Endometrium (tissue), 2 donors: Measurements from ENCODE around the gene JHY.
"Not testable (repeated sequence)": the region's sequence is repeated elsewhere in the genome, so short reads cannot be mapped to it uniquely, and the experiment has no call there.

ENCODE experiments used
- FAIRE-seq: peaks from 2 replicates; lab custom pipeline; 2012; peaks lifted over from hg19 to GRCh38; lab: Jason Lieb, UNC
- donor health status: control.
- donor health status: control.

Gene JHY

DNA sequence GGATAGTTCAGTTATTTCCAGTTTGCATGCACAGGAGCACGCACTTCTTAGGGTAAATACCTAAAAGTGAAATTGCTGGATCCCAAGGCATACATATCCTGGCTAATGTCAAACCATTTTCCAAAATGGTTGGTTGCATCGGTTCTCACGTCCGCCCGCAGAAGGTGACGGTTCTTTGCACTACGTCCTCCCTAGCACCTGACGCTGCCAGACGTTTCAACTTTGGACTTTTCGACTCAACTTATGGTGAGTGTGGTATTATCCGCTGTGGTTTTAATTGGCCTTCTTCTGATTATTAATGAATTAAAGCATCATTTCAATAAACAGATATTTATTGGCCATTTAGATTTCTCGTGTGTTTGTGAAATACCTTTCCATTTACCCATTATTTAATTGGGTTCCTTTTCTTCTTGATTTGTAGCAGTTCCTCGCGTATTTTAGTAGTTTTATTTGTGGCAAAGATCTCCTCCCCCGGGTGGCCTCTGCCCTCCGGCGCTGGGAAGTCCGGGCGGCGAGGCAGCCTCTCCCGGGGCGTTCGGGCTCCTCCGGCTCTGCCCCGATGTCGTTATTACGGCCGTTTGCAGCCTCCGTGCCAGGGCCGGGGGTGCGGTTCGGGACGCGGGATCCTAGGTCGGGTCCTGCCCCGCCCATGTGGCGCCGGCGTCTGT lies at the start of gene JHY:
JHY (plus strand) TSS at position 571 of the 668 bp plus-strand sequence. CDS start 3,091 bp downstream, outside the sequence.
- FAIRE-seq = no peak

DNA sequence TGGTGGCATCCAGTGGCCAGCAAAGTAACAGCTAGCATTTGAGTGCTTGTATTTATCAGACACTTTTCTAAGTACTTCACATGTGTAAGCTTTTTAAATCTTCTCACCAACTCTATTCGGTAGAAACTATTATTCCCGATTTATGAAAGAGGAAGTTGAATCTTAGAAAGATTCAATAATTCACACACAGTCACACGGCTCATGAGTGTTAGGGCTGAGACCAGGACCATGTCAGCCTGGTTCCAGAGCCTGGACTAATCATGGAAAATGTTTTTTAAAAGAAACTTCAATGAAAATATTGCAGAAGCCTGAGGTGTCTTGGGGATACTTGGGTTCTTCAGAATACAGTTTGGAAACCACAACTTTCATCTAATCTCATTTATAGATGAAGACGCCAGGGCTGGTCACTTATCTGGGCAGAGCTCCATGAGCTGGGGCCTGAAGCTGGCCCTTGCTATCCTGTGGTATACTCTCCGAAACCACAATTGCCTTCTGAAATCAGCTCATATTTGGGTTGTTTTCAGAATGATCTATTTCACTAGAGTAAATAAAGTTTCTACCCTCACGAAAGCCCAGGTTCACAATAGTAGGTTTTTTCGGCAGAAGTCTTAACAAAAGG lies 48.6 kb upstream of the JHY start:
- no peak for FAIRE-seq

- no peak for FAIRE-seq
These were observed 45.6 kb upstream of the JHY start for GRCh38 chr11:122836916-122837315.

- no peak for FAIRE-seq
These were observed 44.8 kb upstream of the JHY start for GRCh38 chr11:122837528-122838346.

GRCh38 chr11:122843281-122844141 lies 39.0 kb upstream of the JHY start:
- no peak for FAIRE-seq

GRCh38 chr11:122847466-122847865 lies 35.1 kb upstream of the JHY start:
- FAIRE-seq = no peak

GRCh38 chr11:122848186-122848585 lies 34.4 kb upstream of the JHY start:
- FAIRE-seq = no peak

DNA sequence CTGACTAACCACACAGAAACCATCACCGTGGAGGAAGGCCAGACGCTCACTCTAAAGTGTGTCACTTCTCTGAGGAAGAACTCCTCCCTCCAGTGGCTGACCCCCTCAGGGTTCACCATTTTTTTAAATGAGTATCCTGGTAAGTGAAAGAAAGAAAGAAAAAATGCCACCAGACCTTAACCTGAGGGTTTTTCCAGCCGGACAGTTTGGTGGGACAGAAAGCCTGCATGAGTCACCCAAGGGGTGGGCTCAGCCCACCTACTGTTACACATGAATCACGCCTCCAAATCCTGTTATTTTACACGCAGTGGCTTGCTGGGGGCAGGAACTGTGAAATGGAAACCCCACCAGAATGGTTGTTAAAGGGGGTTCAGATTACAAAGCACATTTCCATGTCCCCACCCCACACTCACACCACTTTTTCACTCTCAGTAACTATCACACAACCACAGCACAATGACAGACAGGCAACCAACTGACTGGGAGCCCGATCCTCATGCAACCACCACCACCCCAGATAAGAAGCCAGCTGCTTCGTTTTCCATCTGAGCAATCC lies 32.4 kb upstream of the JHY start:
- no peak for FAIRE-seq

DNA sequence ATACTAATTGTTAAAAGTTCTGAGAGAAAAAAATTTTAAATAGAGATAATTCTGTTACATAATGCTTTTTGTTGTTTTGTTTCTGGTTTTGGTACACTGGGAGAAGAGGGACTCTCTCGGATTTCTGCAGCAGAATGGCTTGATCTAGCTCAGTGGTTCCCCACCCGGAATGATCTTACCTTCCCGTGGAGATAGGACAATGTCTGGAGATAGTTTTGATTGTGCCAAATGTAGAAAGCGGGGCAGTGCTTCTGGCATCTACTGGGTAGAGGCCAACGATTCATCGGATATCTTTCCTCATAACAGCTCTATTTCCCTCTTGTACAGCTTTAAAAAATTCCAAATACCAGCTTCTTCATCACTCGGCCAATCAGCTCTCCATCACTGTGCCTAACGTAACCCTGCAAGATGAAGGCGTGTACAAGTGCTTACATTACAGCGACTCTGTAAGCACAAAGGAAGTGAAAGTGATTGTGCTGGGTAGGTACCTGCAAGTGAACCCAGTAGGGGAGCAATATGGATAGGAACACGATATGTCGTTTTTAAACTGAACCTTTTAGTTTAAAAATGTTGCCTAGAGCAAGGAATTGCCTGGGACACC lies 31.1 kb upstream of the JHY start:
- FAIRE-seq = no peak

DNA sequence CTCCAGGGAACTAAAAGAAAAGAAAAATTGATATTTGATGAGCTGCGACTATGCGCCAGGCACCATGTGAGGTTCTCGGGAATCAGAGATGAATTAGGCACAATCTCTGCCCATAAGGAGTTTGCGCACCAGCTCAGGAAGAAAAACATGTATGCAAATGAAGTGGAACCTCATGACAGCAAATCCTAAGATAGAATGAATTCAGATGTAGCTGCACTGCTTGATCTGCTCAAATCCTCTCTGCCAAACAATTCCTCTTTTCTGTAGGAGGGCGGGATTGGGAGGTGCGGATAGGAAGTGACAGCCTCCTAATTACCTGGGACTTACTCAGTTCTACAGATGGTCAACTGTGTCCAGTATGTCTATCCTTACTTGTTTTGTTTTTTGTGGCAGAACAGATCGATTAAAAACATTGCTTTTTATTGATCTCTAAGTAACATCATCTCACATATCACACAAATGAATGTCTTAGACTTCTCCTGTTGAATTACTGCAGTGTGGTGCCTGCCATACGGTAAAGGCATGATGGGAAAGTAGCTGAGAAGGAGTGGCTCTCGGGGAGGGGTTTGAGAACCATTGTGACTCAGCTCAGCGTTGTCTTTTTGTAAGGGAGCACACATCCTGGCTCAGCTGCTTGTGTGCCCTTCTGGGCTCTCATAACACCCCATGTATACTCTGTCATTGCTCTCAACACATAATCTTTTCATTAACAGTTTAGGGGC lies 30.3 kb upstream of the JHY start:
- FAIRE-seq = no peak

DNA sequence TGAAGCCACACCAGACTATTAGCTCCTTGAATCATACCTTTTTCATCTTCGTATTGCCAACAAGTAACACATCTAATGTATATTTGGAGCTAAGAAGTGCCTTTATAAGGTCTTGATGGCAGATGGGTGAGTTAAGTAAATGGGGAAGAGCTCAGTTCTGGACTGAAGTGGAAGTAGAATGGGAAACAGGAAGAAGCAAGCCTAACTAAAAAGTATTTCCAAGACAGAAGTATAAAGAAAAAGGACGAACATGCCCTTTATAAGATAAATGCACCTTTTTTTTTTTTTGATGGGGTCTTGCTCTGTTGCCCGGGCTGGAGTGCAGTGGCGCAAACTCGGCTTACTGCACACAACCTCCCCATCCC lies 29.8 kb upstream of the JHY start:
- no peak for FAIRE-seq

GRCh38 chr11:122853261-122853660 lies 29.3 kb upstream of the JHY start:
- FAIRE-seq = no peak

DNA sequence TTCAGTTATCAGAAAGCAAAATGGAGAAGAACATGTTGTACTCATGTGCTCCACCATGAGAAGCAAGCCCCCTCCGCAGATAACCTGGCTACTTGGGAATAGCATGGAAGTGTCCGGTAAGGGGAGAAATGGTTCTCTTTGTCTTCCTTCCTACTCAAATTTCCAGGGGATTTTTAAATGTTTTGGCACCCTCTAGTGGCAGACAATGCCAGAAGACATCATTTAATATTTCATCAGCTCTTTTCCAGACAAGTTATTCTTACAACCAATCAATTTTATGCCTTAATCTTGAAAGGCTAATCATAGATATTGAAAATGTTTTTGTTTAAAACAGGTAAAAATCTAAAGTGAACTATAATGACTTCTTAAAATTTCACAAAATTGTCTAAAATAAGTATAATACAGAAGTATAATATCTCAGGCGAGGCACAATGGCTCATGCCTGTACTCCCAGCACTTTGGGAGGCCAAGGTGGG lies 28.6 kb upstream of the JHY start:
- peak; percentile 94 for FAIRE-seq

DNA sequence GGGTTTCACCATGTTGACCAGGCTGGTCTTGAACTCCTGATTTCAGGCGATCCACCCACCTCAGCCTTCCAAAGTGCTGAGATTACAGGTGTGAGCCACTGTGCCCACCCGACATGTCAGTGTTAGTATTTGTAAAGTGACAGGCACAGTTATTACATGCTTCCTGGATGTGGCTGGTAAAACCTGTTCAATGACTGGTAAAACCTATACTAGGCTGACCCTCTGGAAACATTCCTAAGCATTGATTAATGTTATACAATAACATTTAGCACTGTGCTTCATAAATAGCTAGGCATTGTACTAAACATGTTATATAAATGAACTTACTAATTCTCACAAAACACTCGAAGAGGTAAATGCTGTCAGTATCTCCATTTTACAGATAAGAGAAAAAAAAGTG lies 20.9 kb upstream of the JHY start:
- no peak for FAIRE-seq

- no peak for FAIRE-seq
These were observed 20.5 kb upstream of the JHY start for GRCh38 chr11:122862091-122862490.

GRCh38 chr11:122863154-122863553 lies 19.4 kb upstream of the JHY start:
- not testable (repeated sequence) for FAIRE-seq

DNA sequence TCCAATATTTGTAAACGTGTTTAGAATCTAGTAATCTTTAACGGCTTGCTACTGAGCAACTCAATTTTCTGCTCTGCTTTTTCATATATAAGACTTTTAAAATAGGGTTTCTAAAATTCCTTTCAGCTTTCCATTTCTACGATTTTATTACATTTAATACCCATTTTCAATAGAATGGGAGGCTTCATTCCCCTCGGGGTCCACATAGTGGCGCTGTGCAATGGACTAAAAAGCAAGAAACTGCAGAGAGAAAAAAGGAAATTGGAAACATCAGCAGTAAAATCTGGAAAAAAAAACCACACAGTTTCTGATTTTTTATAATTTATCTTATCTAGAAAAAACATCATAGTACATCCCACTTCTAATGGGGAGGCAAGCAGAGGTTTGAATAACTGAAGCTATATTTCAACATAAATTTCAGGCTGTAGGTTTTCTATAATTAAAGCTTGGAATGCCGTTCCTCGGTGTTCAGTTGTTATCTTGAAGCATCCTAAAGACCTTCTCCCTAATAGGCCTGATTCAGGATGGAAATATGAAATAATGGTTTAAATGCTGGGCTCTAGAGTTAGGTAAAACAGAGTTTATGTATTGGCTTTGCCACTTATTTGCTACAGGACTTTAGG lies 18.7 kb upstream of the JHY start:
- FAIRE-seq = peak; percentile 93

DNA sequence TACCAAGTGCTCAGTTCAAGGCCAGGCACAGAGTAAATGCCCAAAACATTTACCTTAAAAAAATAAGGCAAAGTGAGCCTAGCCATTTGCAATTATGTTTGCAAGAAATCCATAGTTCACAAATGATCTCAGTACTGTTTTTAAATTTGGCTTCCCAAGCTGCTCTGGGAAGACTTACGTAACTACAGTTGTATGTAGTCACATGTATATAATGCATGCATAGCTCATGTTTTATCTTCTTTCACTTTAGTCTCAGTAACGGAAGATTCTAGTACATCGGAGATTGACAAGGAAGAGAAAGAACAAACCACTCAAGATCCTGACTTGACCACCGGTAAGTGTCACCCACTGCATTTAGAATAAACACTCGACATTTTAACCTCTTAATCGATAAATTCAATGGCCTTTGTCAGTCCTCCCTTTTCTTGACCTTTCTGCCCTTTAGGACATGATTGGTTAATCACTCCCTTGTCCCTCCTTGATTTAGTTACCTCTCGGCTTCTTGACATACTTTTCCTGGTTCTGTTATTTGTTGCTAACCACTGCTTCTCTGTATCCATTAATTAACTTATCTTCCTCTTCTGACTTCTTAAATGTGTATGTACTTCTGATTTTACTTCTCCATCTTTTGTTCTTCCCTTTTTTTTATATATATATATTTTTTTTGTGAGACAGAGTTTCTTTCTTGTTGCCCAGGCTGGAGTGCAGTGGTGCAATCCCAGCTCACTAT lies 18.0 kb upstream of the JHY start:
- FAIRE-seq = no peak

DNA sequence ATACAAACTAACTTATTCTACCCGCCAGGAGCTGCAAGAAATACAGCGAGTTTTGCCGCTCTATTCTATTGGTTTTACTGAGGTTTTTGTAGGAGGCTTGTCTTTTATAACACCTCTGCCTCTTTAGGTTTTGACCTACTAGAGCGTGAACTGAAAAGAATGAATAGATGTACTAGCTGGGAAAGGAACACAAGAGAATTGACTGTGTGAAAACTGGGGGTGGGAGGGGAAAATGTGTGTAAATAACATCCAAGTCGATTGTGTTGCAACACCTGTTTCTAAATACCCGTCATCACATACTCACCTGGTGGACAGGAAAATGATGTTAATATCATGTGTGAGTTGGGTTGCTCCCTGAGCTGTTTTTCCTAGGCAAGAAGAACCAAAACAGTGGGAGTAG lies 12.9 kb upstream of the JHY start:
- no peak for FAIRE-seq

DNA sequence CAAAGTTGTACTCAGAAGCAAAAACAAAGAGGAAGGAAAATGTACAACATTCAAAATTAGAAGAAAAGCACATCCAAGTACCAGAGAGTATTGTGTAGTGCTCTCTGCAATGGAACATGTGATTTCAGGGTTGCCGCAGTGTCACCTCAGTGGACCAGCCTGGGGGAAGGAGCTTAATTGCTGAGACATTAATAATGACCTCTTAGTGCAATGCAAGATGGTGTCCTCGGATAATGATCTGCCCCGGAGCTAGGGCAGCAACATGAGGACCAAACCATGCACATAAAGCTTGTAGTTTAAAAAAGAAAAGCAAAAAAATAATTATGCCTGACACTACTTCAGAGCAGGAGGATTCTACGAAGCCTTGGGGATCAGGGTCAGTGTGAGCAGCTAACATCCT lies 11.3 kb upstream of the JHY start:
- FAIRE-seq = no peak
